GM19438 (cell line): ENCODE measurements around the gene ABHD3.
"Not testable (repeated sequence)": the region's sequence is repeated elsewhere in the genome, so short reads cannot be mapped to it uniquely, and the experiment has no call there.

Experiments
- ATAC-seq: cut with Tn5 transposase; IDR thresholded peaks from one replicate; pipeline ENCODE4 v1.9.1; 2021; ENCODE audit warnings: low read depth; ENCODE audit not compliant: unreplicated experiment

The ABHD3 gene, protein sequence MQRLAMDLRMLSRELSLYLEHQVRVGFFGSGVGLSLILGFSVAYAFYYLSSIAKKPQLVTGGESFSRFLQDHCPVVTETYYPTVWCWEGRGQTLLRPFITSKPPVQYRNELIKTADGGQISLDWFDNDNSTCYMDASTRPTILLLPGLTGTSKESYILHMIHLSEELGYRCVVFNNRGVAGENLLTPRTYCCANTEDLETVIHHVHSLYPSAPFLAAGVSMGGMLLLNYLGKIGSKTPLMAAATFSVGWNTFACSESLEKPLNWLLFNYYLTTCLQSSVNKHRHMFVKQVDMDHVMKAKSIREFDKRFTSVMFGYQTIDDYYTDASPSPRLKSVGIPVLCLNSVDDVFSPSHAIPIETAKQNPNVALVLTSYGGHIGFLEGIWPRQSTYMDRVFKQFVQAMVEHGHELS

GRCh38 chr18:21704603-21705364 is at the start of gene ABHD3:
TSS of gene ABHD3 (minus strand) at chr18:21704774. CDS start at chr18:21704665, 109 bp downstream.
- peak; percentile 90 for ATAC-seq

DNA sequence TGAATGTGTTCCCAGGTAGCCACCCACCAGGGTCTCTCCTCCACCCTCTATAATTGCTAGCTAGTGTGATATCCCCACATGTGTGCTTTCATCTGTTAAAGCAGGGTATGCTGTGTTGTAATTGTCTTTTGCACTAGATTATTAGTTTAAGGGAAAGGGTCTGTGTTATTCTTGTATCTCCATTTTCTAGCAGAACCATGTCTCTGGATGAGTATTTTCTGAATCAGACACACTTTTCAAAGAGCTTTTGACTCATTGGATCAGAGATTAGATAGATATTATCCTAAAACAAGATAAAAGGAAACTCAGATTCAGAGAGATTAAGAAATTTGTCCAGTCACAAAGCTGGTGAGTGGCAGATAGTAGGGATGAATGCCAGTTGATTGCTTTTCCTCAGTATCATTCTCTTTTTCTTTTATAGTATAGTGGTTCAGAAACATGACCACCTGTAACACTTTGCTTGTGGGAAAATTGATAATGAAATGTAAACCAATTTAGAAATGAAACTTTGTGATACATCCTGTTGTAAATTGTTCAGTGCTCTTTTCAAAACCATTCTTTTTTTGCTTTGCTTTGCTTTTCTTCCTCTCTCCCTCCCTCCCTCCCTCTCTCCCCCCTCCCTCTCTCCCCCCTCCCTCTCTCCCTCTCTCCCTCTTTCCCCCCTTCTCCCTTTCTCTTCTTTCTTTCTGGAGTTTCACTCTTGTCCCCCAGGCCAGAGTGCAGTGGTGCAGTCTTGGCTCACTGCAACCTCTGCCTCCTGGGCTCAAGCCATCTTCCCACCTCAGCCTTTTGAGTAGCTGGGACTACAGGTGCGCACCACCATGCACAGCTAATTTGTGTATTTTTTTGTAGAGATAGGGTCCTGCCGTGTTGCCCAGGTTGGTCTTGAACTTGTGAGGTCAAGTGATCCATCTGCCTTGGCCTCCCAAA is 43.5 kb upstream of the ABHD3 start:
- no peak for ATAC-seq

DNA sequence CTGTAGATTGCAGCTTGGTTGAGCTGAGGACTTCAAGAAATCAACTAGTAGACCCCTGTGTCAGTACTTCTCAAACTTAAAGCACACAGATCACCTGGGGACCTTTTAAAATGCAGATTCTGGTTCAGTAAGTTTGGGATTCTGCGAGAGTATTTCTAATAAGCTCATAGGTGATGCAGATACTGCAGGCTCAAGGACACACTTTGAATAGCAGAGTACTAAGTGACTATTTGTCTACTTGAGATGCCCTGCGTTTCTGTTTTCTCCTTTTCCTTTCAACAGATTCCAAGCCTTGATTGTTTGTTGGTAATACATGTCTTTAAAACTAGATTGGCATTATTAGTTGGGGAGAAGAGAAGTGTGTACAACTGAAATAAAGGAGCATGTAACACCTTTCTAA is 42.7 kb upstream of the ABHD3 start:
- ATAC-seq: no peak

DNA sequence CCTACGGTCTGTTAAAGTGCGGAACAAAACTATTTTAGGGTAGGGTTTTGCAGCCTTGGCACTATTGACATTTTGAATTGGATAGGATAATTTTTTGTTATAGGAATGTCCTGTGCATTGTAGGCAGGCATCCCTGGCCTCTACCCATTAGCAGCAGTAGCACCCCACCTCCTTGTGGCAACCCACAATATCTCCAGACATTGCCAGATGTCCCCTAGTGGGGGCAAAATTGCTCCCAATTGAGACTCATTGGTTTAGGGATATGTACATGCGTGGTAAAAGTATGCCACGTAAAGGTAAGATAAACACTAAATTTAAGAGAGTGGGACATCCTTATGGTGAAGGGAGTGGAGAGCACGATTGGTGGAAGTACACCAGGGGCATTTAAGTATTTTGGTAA is 40.7 kb upstream of the ABHD3 start:
- no peak for ATAC-seq

GRCh38 chr18:21743166-21743832 is 38.7 kb upstream of the ABHD3 start:
- ATAC-seq: no peak

- ATAC-seq: no peak
Measured at GRCh38 chr18:21742315-21742687, 37.7 kb upstream of the ABHD3 start.

DNA sequence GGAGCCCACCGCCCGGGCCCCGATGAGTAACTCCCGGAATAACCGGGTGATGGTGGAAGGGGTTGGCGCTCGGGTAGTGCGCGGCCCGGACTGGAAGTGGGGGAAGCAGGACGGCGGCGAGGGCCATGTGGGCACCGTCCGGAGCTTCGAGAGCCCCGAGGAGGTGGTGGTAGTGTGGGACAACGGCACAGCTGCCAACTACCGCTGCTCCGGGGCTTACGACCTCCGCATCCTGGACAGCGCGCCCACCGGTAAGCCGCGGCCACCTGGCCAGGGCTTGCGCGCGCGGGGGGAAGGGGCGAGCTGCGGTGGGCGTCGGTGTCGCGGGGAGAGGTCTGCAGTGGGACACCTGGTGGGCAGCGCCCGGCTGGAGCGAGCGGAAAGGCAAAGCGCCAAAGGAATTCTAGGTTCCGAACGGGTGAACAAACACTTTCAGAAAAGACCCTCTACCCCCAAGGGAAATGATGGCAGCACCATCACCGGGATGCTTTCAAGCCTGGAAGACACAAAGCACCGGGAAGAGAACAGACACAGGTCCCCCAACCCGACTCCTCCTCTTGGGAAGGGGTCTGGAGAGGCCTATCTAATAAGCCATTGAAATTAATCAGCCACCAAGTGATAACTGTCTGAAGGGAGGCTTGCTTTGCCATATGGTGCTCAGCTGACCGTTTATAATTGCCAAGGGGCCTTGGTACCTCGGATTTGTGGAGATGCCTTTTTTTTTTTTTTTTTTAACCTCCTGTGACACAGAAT is 37.2 kb upstream of the ABHD3 start:
- ATAC-seq: peak; percentile 11

- no peak for ATAC-seq
Measured at GRCh38 chr18:21741312-21741561, 36.7 kb upstream of the ABHD3 start.

GRCh38 chr18:21740538-21741311 is 36.2 kb upstream of the ABHD3 start, which contains the start of gene MIB1:
TSS of gene MIB1 (plus strand) at chr18:21740792. CDS start at chr18:21741584, 792 bp downstream.
- peak; percentile 96 for ATAC-seq

GRCh38 chr18:21739604-21740537 is 35.3 kb upstream of the ABHD3 start:
- ATAC-seq: peak; percentile 24

- ATAC-seq: not testable (repeated sequence)
Measured at GRCh38 chr18:21736926-21737325, 32.4 kb upstream of the ABHD3 start.

DNA sequence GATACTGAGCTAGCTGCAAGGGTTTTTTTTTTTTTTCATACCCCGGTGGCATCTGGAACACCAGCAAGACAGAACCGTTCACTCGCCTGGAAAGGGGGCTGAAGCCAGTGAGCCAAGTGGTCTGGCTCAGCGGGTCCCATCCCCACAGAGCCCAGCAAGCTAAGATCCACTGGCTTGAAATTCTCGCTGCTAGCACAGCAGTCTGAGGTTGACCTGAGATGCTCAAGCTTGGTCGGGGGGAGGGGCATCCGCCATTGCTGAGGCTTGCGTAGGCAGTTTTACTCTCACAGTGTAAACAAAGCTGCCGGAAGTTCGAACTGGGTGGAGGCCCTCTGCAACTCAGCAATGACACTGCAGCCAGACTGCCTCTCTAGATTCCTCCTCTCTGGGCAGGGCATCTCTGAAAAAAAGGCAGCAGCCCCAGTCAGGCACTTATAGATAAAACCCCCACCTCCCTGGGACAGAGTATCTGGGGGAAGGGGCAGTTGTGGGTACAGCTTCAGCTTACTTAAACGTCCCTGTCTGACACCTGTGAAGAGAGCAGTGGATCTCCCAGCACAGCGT is 31.0 kb upstream of the ABHD3 start:
- ATAC-seq: no peak

GRCh38 chr18:21733011-21733410 is 28.4 kb upstream of the ABHD3 start:
- ATAC-seq: no peak

- no peak for ATAC-seq
Measured at GRCh38 chr18:21727702-21728101, 23.1 kb upstream of the ABHD3 start.

DNA sequence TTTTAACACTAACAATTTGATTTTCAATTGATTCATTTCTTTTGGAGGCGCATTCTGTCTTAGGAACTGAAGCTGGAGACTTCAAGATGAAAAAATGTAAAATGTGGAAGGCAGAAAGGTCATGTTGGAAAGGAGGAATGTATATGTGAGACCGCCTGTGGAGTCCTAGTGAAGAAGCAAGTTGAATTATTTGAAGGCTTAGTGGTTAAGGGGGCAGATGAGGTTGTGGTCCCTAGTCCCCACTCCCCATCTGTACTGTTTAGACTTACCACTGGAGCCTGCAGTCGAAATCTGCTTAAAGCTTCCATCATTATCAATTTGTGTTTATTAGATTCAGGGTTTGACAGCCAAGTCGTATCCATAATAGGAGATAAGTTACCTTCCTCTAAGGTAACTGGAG is 20.6 kb upstream of the ABHD3 start:
- no peak for ATAC-seq

DNA sequence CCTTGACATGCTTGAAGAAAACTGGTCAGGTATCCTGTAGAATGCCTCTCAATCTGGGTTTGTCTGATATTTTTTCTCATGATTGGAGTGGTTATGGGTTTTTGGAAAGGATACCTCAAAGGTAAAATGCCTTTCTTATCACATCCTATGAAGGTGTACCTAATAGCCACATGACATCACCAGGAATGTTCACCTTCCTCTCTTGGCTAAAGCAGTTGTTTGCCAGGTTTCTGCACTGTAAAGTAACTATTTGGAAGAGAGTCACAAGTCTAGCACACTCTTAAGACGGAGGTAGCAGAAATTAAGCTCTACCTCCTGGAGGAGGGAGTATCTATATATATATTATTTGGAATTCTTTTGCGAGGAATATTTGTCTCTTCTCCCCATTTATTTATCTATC is 18.1 kb upstream of the ABHD3 start:
- no peak for ATAC-seq

GRCh38 chr18:21714474-21714873 is 9.9 kb upstream of the ABHD3 start:
- ATAC-seq: no peak

DNA sequence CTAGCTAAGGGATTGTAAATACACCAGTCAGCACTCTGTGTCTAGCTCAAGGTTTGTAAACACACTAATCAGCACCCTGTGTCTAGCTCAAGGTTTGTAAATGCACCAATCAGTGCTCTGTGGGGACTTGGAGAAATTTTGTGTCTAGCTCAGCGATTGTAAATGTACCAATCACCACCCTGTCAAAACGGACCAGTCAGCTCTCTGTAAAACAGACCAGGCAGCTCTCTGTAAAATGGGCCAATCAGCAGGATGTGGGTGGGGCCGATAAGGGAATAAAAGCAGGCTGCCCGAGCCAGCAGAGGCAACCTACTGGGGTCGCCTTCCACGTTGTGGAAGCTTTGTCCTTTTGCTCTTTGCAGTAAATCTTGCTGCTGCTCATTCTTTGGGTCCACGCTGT is 2.6 kb upstream of the ABHD3 start:
- ATAC-seq: not testable (repeated sequence)
